Cortex of kidney (tissue), 1 donor: Measurements from ENCODE around the gene FKBP7.
"Not testable (repeated sequence)": the region's sequence is repeated elsewhere in the genome, so short reads cannot be mapped to it uniquely, and the experiment has no call there.

Experiments used
- DNase-seq: peaks from one replicate; lab custom pipeline; 2025; lab: John Stamatoyannopoulos, UW

The FKBP7 gene

GRCh38 chr2:178449700-178450523 is 28.5 kb downstream of the FKBP7 start:
- no peak for DNase-seq

DNA sequence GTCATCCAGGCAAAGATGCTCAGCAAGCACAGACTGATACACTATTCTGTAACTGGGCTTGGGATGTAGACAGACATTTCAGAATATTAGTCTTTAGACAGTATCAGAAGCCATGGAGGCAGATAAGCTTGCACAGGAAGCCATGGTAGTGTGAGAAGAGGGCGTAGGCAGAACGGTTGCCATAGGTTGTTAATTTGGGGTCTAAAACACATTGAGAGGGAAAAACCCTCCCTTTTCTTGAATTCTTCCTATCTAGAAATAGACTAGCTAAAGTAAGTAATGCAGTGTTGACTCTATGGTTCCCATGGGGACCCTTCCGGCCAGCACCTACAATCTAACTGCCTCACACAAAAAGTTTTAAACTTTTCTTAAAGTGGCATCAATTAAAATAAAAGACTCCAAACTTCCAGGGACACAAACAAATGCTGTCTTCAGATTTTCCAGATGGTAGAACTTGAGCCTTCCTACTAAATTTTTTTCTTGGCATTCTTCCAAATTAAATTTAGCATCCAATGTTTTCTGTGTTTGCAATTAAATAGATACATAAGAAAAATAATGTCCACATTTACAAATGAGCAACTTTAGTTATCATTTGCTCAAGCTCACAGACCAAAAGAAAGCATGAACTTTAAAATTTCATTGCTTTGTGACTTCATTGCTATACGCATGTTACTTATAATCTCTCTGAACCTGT is 29.3 kb downstream of the FKBP7 start:
- DNase-seq = no peak

DNA sequence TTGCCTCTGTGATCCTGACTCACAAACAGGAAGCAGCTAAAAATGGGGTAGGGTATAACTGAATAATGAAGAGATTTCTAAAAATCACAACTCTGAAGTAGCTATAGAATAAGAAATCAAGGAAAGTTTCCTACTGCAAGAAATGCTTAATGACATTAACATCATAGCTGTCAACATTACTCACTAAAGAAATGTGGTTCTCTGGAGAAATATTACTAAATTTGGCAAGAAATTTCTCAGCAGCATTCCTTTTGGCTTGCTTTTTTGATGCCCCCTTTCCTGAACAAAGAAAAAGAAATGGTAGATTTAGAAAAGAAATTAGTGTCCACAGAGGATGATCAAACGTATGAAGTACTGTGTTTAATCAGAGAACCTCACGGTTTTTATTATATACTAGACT is 37.0 kb downstream of the FKBP7 start:
- DNase-seq = no peak

GRCh38 chr2:178436662-178437061 is 41.7 kb downstream of the FKBP7 start:
- DNase-seq = no peak

DNA sequence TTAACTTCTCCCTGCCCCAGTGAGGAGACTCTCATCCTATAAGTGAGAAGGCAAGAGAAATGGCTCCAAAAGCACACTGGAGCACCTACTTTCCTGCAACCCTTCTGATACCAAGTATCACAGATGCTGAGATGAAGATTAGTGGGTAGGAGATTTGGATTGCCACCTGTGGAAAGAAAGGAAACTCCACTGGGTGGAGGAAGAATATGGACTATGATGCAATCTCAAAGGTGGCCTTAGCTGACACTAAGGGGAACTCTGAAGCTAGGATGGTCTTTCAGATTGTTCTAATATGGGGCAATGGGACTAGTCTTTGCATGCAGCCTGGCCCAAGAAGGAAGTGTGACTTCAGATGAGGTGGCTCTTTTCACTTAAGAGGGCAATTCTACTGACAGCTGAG is 49.1 kb downstream of the FKBP7 start:
- no peak for DNase-seq

GRCh38 chr2:178428396-178428806 is 50.0 kb downstream of the FKBP7 start:
- no peak for DNase-seq

DNA sequence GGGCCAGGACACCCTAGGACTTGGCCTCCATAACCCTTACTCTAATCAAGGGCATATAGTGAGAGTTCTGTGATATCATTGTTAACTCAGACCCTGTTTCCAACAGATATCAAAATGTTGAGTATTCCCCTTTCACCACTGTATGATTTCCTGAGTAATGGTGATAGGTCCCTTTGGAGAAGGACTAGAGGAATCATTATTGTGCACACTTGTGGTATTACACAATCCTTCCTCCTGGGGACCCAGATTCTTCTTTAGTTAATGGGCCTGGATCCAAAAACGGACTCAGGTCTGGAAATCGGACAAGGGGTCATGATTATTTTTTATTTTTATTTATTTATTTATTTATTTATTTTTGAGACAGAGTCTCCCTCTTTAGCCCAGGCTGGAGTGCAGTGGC is 50.9 kb downstream of the FKBP7 start:
- no peak for DNase-seq

- no peak for DNase-seq
Observed at GRCh38 chr2:178426388-178426787, 52.0 kb downstream of the FKBP7 start.

- DNase-seq = no peak
Observed at GRCh38 chr2:178425255-178425827, 53.1 kb downstream of the FKBP7 start.

GRCh38 chr2:178423746-178424145 is 54.7 kb downstream of the FKBP7 start:
- not testable (repeated sequence) for DNase-seq

- DNase-seq = no peak
Observed at GRCh38 chr2:178422097-178422496, 56.3 kb downstream of the FKBP7 start.

- no peak for DNase-seq
Observed at GRCh38 chr2:178420463-178420999, 57.9 kb downstream of the FKBP7 start.

- DNase-seq = no peak
Observed at GRCh38 chr2:178419123-178419522, 59.3 kb downstream of the FKBP7 start.

- DNase-seq = no peak
Observed at GRCh38 chr2:178418426-178418825, 60.0 kb downstream of the FKBP7 start.

DNA sequence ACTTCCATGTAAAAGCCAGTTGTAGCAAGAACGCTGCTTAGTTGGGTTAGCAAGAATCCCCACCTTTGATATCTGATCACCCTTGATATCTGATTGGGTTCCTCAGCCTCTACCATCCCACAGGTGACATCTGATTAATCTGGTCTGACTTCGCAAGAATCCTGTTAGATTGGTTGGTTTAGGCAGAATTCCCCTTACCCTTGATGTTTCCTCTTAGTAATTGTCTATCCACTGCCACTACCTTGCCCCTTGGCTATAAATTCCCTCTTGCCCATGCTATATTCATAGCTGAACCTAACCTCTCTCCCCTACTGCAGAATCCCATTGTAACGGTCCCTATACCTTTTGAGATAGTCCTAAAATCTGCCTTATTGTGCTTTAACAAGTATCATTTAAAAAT is 60.5 kb downstream of the FKBP7 start:
- no peak for DNase-seq

- no peak for DNase-seq
Observed at GRCh38 chr2:178415979-178416378, 62.4 kb downstream of the FKBP7 start.

DNA sequence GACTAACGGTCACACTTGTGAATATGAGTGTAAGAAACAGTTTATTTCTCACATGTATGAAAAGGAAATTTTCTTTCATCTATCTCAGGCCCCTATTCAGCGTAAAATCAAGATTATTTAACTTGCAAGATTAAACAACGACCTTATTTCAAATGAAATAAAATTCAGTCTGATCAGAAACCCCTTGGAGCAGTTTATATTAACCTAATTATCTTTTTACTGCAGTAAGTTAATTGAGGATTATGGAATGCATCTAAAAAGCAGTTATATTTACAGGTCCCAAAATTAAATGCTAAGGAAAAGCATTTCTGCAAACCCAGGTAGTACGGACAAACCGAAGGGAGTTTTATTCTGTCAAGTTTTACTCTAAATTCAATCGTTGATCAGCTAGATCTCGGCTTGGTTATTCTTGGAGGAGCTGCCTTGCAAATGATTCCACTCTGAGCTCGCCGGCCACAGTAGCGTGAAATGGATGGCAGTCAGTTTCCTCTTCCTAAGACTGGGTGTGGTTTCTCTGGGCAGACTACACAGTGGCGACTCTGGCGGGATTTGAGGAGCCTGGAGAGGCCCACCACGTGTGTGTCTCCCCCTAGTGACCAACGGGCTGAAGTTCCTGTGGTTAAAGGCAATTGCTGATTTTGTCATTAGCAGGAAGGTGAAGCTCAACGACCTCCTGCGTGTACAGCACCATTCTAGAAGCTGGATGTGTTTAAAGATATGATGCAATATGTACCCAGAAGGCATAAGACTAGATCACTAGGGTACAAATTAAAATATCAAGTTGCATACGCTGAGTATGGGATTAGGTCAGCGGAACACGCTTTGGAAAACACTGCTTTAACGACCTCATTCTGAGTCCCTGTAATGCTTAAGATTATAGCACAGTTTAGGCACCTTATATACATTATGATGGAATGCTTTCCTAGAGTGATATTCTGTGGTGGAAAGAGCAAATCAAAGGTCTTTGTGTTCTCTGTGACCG is 63.8 kb downstream of the FKBP7 start:
- no peak for DNase-seq
